ENCODE data around the gene CARD11.

DNA sequence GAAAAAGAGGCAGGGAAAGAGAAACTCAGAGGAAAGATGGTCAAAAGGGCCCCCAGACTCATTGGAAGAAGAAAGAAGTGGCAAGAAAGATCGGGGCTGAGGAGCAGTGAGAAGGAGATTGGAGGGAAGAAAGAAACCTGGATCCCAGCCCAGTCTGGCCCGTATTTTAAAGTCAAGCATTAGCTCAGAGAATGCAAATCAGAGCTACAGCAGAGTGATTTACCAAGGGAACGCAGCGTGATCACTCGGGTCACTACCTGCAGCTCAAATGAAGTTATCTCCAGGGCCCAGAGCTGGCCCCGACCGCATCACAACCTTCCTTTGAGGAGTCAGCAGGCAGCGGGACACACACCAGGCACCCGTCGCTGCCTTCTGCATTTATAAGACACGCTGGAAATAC, 72.8 kb downstream of the CARD11 start:
- TF ChIP-seq, protein P1, sequence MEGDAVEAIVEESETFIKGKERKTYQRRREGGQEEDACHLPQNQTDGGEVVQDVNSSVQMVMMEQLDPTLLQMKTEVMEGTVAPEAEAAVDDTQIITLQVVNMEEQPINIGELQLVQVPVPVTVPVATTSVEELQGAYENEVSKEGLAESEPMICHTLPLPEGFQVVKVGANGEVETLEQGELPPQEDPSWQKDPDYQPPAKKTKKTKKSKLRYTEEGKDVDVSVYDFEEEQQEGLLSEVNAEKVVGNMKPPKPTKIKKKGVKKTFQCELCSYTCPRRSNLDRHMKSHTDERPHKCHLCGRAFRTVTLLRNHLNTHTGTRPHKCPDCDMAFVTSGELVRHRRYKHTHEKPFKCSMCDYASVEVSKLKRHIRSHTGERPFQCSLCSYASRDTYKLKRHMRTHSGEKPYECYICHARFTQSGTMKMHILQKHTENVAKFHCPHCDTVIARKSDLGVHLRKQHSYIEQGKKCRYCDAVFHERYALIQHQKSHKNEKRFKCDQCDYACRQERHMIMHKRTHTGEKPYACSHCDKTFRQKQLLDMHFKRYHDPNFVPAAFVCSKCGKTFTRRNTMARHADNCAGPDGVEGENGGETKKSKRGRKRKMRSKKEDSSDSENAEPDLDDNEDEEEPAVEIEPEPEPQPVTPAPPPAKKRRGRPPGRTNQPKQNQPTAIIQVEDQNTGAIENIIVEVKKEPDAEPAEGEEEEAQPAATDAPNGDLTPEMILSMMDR (IDR thresholded peaks at IDR 0.05), result no peak
- TF ChIP-seq, protein P2, sequence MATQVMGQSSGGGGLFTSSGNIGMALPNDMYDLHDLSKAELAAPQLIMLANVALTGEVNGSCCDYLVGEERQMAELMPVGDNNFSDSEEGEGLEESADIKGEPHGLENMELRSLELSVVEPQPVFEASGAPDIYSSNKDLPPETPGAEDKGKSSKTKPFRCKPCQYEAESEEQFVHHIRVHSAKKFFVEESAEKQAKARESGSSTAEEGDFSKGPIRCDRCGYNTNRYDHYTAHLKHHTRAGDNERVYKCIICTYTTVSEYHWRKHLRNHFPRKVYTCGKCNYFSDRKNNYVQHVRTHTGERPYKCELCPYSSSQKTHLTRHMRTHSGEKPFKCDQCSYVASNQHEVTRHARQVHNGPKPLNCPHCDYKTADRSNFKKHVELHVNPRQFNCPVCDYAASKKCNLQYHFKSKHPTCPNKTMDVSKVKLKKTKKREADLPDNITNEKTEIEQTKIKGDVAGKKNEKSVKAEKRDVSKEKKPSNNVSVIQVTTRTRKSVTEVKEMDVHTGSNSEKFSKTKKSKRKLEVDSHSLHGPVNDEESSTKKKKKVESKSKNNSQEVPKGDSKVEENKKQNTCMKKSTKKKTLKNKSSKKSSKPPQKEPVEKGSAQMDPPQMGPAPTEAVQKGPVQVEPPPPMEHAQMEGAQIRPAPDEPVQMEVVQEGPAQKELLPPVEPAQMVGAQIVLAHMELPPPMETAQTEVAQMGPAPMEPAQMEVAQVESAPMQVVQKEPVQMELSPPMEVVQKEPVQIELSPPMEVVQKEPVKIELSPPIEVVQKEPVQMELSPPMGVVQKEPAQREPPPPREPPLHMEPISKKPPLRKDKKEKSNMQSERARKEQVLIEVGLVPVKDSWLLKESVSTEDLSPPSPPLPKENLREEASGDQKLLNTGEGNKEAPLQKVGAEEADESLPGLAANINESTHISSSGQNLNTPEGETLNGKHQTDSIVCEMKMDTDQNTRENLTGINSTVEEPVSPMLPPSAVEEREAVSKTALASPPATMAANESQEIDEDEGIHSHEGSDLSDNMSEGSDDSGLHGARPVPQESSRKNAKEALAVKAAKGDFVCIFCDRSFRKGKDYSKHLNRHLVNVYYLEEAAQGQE (IDR thresholded peaks at IDR 0.05; ENCODE audit: insufficient read depth in 1 of 2, low read depth in 2 of 2, low read length in 1 of 2), result no peak
- TF ChIP-seq SIN3A (IDR thresholded peaks at IDR 0.05; ENCODE audit: borderline replicate concordance, insufficient read depth, low read depth, low read length), result no peak
- no peak for TF ChIP-seq POLR2AphosphoS5 (IDR thresholded peaks at IDR 0.05; ENCODE audit: low read depth, low read length)
